Breast epithelium (tissue), 3 donors: ENCODE measurements around the gene MAPK1.

Experiments
- CTCF ChIP-seq, 3 donors: fragments of 450-650 bp; IDR thresholded peaks; one replicate each; pipeline ENCODE4 v1.5.1; 2016 to 2017; ENCODE audit warnings: antibody characterized with exemption in 3 of 3, mild to moderate bottlenecking in 3 of 3, moderate library complexity in 3 of 3
- POLR2A ChIP-seq: fragments of 450-650 bp; IDR thresholded peaks from one replicate; pipeline ENCODE4 v1.6.1; 2016; ENCODE audit warnings: antibody characterized with exemption, mild to moderate bottlenecking, moderate library complexity
- POLR2AphosphoS5 ChIP-seq, 3 donors: sonication (generic); formaldehyde crosslinking; IDR thresholded peaks; one replicate each; pipeline ENCODE4 v1.6.1; 2017; ENCODE audit warnings: antibody characterized with exemption in 3 of 3

- no peak for TF ChIP-seq CTCF (IDR thresholded peaks at IDR 0.05)
- TF ChIP-seq POLR2A: no peak
- TF ChIP-seq POLR2AphosphoS5 (IDR thresholded peaks at IDR 0.05): no peak
Measured at GRCh38 chr22:21707677-21708076, 159.8 kb downstream of the MAPK1 start.
